H1 (cell line): ENCODE measurements around the gene HOXD1. TPM values are rescaled to one million over a fixed set of nuclear protein-coding genes. Genes with fewer than 3 reads are reported as not detected.

ENCODE experiments used
- CTCF ChIA-PET: fragments of 300-600 bp; sonication (Branson Sonifier 250); formaldehyde crosslinking; loops from one replicate; lab custom pipeline; 2021; ENCODE audit not compliant: partially characterized antibody; lab: Charles Lee
- POLR2A ChIA-PET: fragments of 300-600 bp; sonication (Branson Sonifier 250); formaldehyde crosslinking; loops from one replicate; lab custom pipeline; 2021; ENCODE audit warnings: inconsistent platforms; ENCODE audit not compliant: partially characterized antibody; lab: Charles Lee
- DNase-seq, 2 experiments: peaks; one replicate each; pipeline versions ENCODE4 v3.0.0 to v3.0.0-alpha.2; 2010 to 2022; ENCODE audit warnings: low spot score in 2 of 2, low read depth in 1 of 2, mixed read lengths in 1 of 2
- FAIRE-seq: peaks from 2 replicates; lab custom pipeline; 2011; peaks lifted over from hg19 to GRCh38; lab: Jason Lieb, UNC
- H2AFZ ChIP-seq: 2 replicates; pipeline ENCODE4 v1.8.1; 2012; ENCODE audit warnings: low read length, inconsistent platforms
- H2AK5ac ChIP-seq: 2 replicates; pipeline ENCODE4 v1.6.1; 2013; ENCODE audit warnings: low read depth, low read length
- H2BK120ac ChIP-seq: replicated peaks from 2 replicates; pipeline ENCODE3; 2013; ENCODE audit warnings: low read depth, low read length, inconsistent platforms
- H2BK12ac ChIP-seq: 2 replicates; pipeline ENCODE4 v1.6.1; 2013; ENCODE audit warnings: low read depth, low read length
- H2BK15ac ChIP-seq: 2 replicates; pipeline ENCODE4 v1.6.1; 2013; ENCODE audit warnings: low read length
- H2BK20ac ChIP-seq: 2 replicates; pipeline ENCODE4 v1.6.1; 2013; ENCODE audit warnings: low read length
- H2BK5ac ChIP-seq: 2 replicates; pipeline ENCODE4 v1.6.1; 2013; ENCODE audit warnings: low read depth, low read length
- H3K14ac ChIP-seq: 2 replicates; pipeline ENCODE4 v1.6.1; 2013; ENCODE audit warnings: inconsistent platforms; ENCODE audit not compliant: insufficient read length
- H3K18ac ChIP-seq: 2 replicates; pipeline ENCODE4 v1.6.1; 2013; ENCODE audit warnings: low read length; ENCODE audit errors: extremely low read depth
- H3K23ac ChIP-seq: 2 replicates; pipeline ENCODE4 v1.6.1; 2013; ENCODE audit warnings: inconsistent platforms; ENCODE audit not compliant: insufficient read length
- H3K23me2 ChIP-seq: 2 replicates; pipeline ENCODE4 v1.6.1; 2013; ENCODE audit warnings: low read depth, low read length
- H3K27ac ChIP-seq: 2 replicates; pipeline ENCODE4 v1.6.1; 2011; ENCODE audit warnings: low read depth, low read length, inconsistent platforms
- H3K27me3 ChIP-seq, 4 experiments: replicated peaks in 1 of 4; 1 replicate in 1 of 4; 2 replicates in 3 of 4; pipeline versions ENCODE4 v1.6.1 to v1.8.1; 2011 to 2013; ENCODE audit warnings: low read length in 3 of 4, mild to moderate bottlenecking in 3 of 4, inconsistent platforms in 2 of 4, mixed read lengths in 2 of 4, moderate library complexity in 1 of 4; ENCODE audit not compliant: control insufficient read depth in 3 of 4, insufficient read depth in 3 of 4; ENCODE audit errors: extremely low read depth in 1 of 4
- H3K36me3 ChIP-seq, 4 experiments: 2 replicates each; pipeline versions ENCODE4 v1.6.1 to v1.8.1; 2011 to 2013; ENCODE audit warnings: mild to moderate bottlenecking in 4 of 4, low read length in 3 of 4, moderate library complexity in 2 of 4, control low read depth in 1 of 4, inconsistent platforms in 1 of 4; ENCODE audit not compliant: insufficient read depth in 4 of 4, control insufficient read depth in 2 of 4
- H3K4ac ChIP-seq: replicated peaks from 2 replicates; pipeline ENCODE3; 2013; ENCODE audit warnings: low read length, low read depth, mixed read lengths, inconsistent platforms; ENCODE audit not compliant: insufficient read length
- H3K4me1 ChIP-seq, 4 experiments: replicated peaks in 1 of 4; 1 replicate in 1 of 4; 2 replicates in 3 of 4; pipeline versions ENCODE4 v1.6.1 to v1.8.1; 2011 to 2013; ENCODE audit warnings: low read length in 3 of 4, inconsistent platforms in 2 of 4, mixed read lengths in 1 of 4; ENCODE audit not compliant: insufficient read depth in 4 of 4, control insufficient read depth in 3 of 4
- H3K4me2 ChIP-seq, 2 experiments: 2 replicates each; pipeline versions ENCODE4 v1.6.1 to v1.8.1; 2011 to 2013; ENCODE audit warnings: low read depth in 2 of 2, low read length in 2 of 2, control low read depth in 1 of 2, inconsistent platforms in 1 of 2, mild to moderate bottlenecking in 1 of 2; ENCODE audit not compliant: insufficient read depth in 1 of 2
- H3K4me3 ChIP-seq, 4 experiments: fragments of 200-600, 300-600 bp in 1 of 4; sonication (generic), shearing (Covaris generic), sonication (Bioruptor Twin) in 1 of 4; 2 replicates each; pipeline versions ENCODE4 v1.5.1 to v1.8.1; 2011 to 2016; ENCODE audit warnings: low read length in 4 of 4, low read depth in 3 of 4, control low read depth in 2 of 4, inconsistent platforms in 2 of 4, mild to moderate bottlenecking in 2 of 4, mixed read lengths in 1 of 4, moderate library complexity in 1 of 4; ENCODE audit not compliant: insufficient read depth in 2 of 4; ENCODE audit errors: extremely low read depth in 1 of 4
- H3K56ac ChIP-seq: replicated peaks from 2 replicates; pipeline ENCODE3; 2013; ENCODE audit warnings: low read depth, mild to moderate bottlenecking, mixed read lengths, low read length, inconsistent platforms; ENCODE audit not compliant: insufficient read length
- H3K79me1 ChIP-seq: 2 replicates; pipeline ENCODE4 v1.6.1; 2013; ENCODE audit warnings: low read depth, low read length, control low read depth
- H3K79me2 ChIP-seq, 2 experiments: 2 replicates each; pipeline versions ENCODE4 v1.6.1 to v1.8.1; 2012 to 2013; ENCODE audit warnings: low read length in 2 of 2, mild to moderate bottlenecking in 2 of 2, inconsistent platforms in 1 of 2; ENCODE audit not compliant: insufficient read depth in 2 of 2, control insufficient read depth in 1 of 2
- H3K9ac ChIP-seq, 4 experiments: replicated peaks in 1 of 4; 1 replicate in 1 of 4; 2 replicates in 3 of 4; pipeline versions ENCODE4 v1.6.1 to v1.8.1; 2011 to 2013; ENCODE audit warnings: low read depth in 3 of 4, low read length in 3 of 4, control low read depth in 2 of 4, mild to moderate bottlenecking in 2 of 4, moderate library complexity in 2 of 4, inconsistent platforms in 1 of 4; ENCODE audit errors: extremely low read depth in 1 of 4
- H3K9me3 ChIP-seq, 2 experiments: 2 replicates each; pipeline versions ENCODE4 v1.6.1 to v1.8.1; 2012 to 2013; ENCODE audit warnings: mild to moderate bottlenecking in 2 of 2, moderate library complexity in 2 of 2, control low read depth in 1 of 2, inconsistent platforms in 1 of 2, low read depth in 1 of 2, low read length in 1 of 2, mixed read lengths in 1 of 2; ENCODE audit not compliant: insufficient read depth in 2 of 2
- H4K20me1 ChIP-seq, 2 experiments: replicated peaks in 1 of 2; 2 replicates each; pipeline versions ENCODE3 to v1.8.1; 2011 to 2013; ENCODE audit warnings: inconsistent platforms in 2 of 2, low read length in 2 of 2, mild to moderate bottlenecking in 1 of 2; ENCODE audit not compliant: insufficient read depth in 2 of 2, control insufficient read depth in 1 of 2
- H4K5ac ChIP-seq: 2 replicates; pipeline ENCODE4 v1.6.1; 2013; ENCODE audit warnings: low read length, low read depth, mixed read lengths, inconsistent platforms; ENCODE audit not compliant: insufficient read length
- H4K8ac ChIP-seq: 2 replicates; pipeline ENCODE4 v1.8.0; 2013; ENCODE audit warnings: mild to moderate bottlenecking, moderate library complexity, low read length, inconsistent platforms; ENCODE audit not compliant: insufficient read depth; ENCODE audit errors: extremely low read depth
- H4K91ac ChIP-seq: replicated peaks from 2 replicates; pipeline ENCODE3; 2013; ENCODE audit warnings: low read length, mixed read lengths, inconsistent platforms; ENCODE audit not compliant: insufficient read length
- EP300 ChIP-seq, 2 experiments: IDR thresholded peaks; 1 replicate in 1 of 2; 2 replicates in 1 of 2; pipeline ENCODE4 v1.6.1; 2011 to 2012; ENCODE audit warnings: low read depth in 2 of 2, low read length in 2 of 2, mild to moderate bottlenecking in 2 of 2, borderline replicate concordance in 1 of 2, inconsistent platforms in 1 of 2, moderate library complexity in 1 of 2
- GABPA ChIP-seq: IDR thresholded peaks from 2 replicates; pipeline ENCODE4 v1.6.1; 2011; ENCODE audit warnings: mild to moderate bottlenecking, low read length, moderate library complexity, borderline replicate concordance; ENCODE audit not compliant: insufficient read depth
- GTF2F1 ChIP-seq: IDR thresholded peaks from 2 replicates; pipeline ENCODE4 v1.6.1; 2012; ENCODE audit warnings: low read depth, low read length, improper control_type of control experiment, borderline replicate concordance
- POLR2AphosphoS5 ChIP-seq: IDR thresholded peaks from 2 replicates; pipeline ENCODE4 v1.6.1; 2011; ENCODE audit warnings: low read depth, low read length
- RAD21 ChIP-seq, 2 experiments: IDR thresholded peaks in 1 of 2; conservative IDR thresholded peaks in 1 of 2; 2 replicates each; pipeline ENCODE4 v1.6.1; 2011; ENCODE audit warnings: low read depth in 2 of 2, low read length in 2 of 2, improper control_type of control experiment in 1 of 2, inconsistent platforms in 1 of 2, mild to moderate bottlenecking in 1 of 2, moderate library complexity in 1 of 2
- WGBS, 2 experiments: shearing (Covaris generic) in 1 of 2; methylation state at CpG; one replicate each; pipeline versions ENCODE4 v1.1.6 to v1.1.7; 2013 to 2015; ENCODE audit warnings: low lambda C conversion rate in 2 of 2, mixed read lengths in 2 of 2, inconsistent platforms in 1 of 2, low coverage in 1 of 2, missing lambda C conversion rate in 1 of 2; ENCODE audit not compliant: insufficient replicate concordance in 2 of 2, insufficient coverage in 1 of 2, insufficient read length in 1 of 2; ENCODE audit errors: extremely low coverage in 1 of 2, missing lambda C conversion rate in 1 of 2; 5-methylcytosine and 5-hydroxymethylcytosine counted together
- polyA plus RNA-seq, 7 experiments: library from polyadenylated mRNA; depleted of rRNA in 3 of 7; stranded (reverse) in 5 of 7; unstranded in 2 of 7; fragments of >200 nt in 5 of 7; fragments of 200-250 nt in 2 of 7; gene quantifications; 1 replicate in 5 of 7; 2 replicates in 1 of 7; 4 replicates in 1 of 7; pipeline versions ENCODE4 v1.2.1 to v1.2.3, GENCODE V29; 2011 to 2013; ENCODE audit warnings: missing spikeins in 2 of 7, mixed read lengths in 2 of 7
- total RNA-seq: library from RNA; stranded (reverse); fragmentation: NEBNext Ultra II Directional; extraction: Animal tissue kit (Norgen Biotek cat#: 25700); gene quantifications from 2 replicates; pipeline ENCODE4 v1.2.1, GENCODE V29; 2021

The HOXD1 gene
- total and polyA plus RNA-seq, 2 of the 8 experiments (the other 6 are each of a cell fraction or from before 2014, with no cell fraction given): 0.03 TPM; not detected in 1

DNA sequence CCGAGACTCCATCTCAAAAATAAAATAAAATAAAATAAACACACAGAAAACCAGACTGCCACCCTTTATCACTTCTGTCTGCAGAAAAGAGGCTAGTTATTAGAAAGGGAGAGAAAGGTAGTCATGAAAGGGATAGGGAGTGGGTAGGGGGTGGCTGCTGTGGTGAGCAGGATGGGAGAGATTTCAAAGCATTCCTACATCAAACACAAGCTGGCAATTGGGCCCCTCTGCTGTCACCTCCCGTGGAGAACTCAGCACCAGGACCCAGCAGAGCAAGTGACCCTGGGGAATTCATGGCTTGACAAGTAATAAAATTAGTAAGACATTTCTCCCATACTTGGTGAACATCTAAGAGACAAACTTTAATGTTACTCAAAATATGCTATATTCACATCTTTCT is 3.7 kb upstream of the HOXD1 start:
- Histone ChIP-seq H4K20me1 (peaks cover 12 to 13% of the 10 kb centered on the region in 2 experiments), H4K8ac (no peak overlapping the region), H3K79me2 (no peaks in the 10 kb centered on the region), H2BK120ac (no peak overlapping the region), H2BK20ac (no peak overlapping the region), H2BK12ac (no peak overlapping the region), H2AK5ac (no peak overlapping the region), H2AFZ (no peak overlapping the region), H4K5ac (no peak overlapping the region), H3K56ac (no peak overlapping the region), H3K36me3 (no peaks in the 10 kb centered on the region), H3K18ac (no peak overlapping the region), H3K9ac (no peak overlapping the region), H2BK5ac (no peak overlapping the region), H3K4ac (no peak overlapping the region), H3K23me2 (peaks cover 11% of the 10 kb centered on the region; the same call in 1 of the 2 replicates), H3K27ac (no peak overlapping the region), H3K4me2 (no peak overlapping the region), H3K27me3 (peaks cover 84 to 99% (median 97%) of the 10 kb centered on the region in 4 experiments), H3K14ac (no peak overlapping the region), H2BK15ac (no peak overlapping the region), H3K4me1 (peaks cover 3 to 6% (median 4%) of the 10 kb centered on the region in 4 experiments; a peak in 5 of 7 replicates), H3K4me3 (no peak overlapping the region), H3K9me3 (no peaks in the 10 kb centered on the region), H3K23ac (no peak overlapping the region), H3K79me1 (no peaks in the 10 kb centered on the region), H4K91ac (no peak overlapping the region)
- ChIA-PET POLR2A (interaction anchor here (1.2 kb wide), 1 partner anchor 14 kb away, joined by 3 read pairs; no protein-coding TSS in a partner anchor), CTCF (interaction anchor here (0.9 to 8.7 kb wide), 7 partner anchors 11 to 467 kb away, joined by 3 to 60 read pairs (median 3); no protein-coding TSS in a partner anchor)
- TF ChIP-seq RAD21 (IDR thresholded peaks at IDR 0.05 in 1 of 2, conservative IDR thresholded peaks at IDR 0.05 in 1 of 2; ENCODE audit: low read depth in 2 of 2, low read length in 2 of 2) (no peak), GTF2F1 (no peak), GABPA (no peak), EP300 (IDR thresholded peaks at IDR 0.05; ENCODE audit: borderline replicate concordance in 1 of 2, low read depth in 2 of 2, low read length in 2 of 2) (no peak), POLR2AphosphoS5 (no peak)
- 80% methylated on average over 2 of the region's 2 CpGs; no CpG with 5 or more reads in 1 of the 2 experiments for WGBS, 2 experiments
- no peak for DNase-seq
- FAIRE-seq: no peak
